GM23338 (cell line): Measurements from ENCODE around the gene MYCBP2. TPM values are rescaled to one million over a fixed set of nuclear protein-coding genes. Genes with fewer than 3 reads are reported as not detected.
A peak's percentile ranks its signal among the peaks of the same experiment; 100 is the strongest.
"Not testable (repeated sequence)": the region's sequence is repeated elsewhere in the genome, so short reads cannot be mapped to it uniquely, and the experiment has no call there.

Experiments used
- ATAC-seq: fragments of 200-7000 bp; cut with Tn5 transposase; 3 replicates; pipeline ENCODE4 v1.9.1; 2020
- DNase-seq: peaks from one replicate; pipeline ENCODE4 v3.0.0-alpha.2; 2015; ENCODE audit warnings: low spot score
- H2AFZ ChIP-seq: fragments of 200-600 bp; sonication (generic); 2 replicates; pipeline ENCODE4 v1.8.0; 2016; ENCODE audit warnings: antibody characterized with exemption, mild to moderate bottlenecking, moderate library complexity
- H3F3A ChIP-seq: fragments of 200-600 bp; sonication (generic); replicated peaks from 2 replicates; pipeline ENCODE4 v1.8.0; 2017; ENCODE audit warnings: antibody characterized with exemption, mixed run types, low read depth
- H3K27ac ChIP-seq: fragments of 200-600 bp; sonication (generic); 2 replicates; pipeline ENCODE4 v1.6.1; 2016; ENCODE audit warnings: low read depth
- H3K27me3 ChIP-seq: fragments of 200-600 bp; sonication (generic); 2 replicates; pipeline ENCODE4 v1.8.0; 2016; ENCODE audit warnings: mild to moderate bottlenecking, mixed run types, moderate library complexity; ENCODE audit not compliant: insufficient read depth
- H3K36me3 ChIP-seq: fragments of 200-600 bp; sonication (generic); 2 replicates; pipeline ENCODE4 v1.8.0; 2016; ENCODE audit warnings: mild to moderate bottlenecking; ENCODE audit not compliant: insufficient read depth
- H3K4me1 ChIP-seq: fragments of 200-600 bp; sonication (generic); 2 replicates; pipeline ENCODE4 v1.8.0; 2016; ENCODE audit warnings: mild to moderate bottlenecking, moderate library complexity; ENCODE audit not compliant: insufficient read depth
- H3K4me2 ChIP-seq: fragments of 200-600 bp; sonication (generic); 2 replicates; pipeline ENCODE4 v1.7.1; 2017; ENCODE audit warnings: mixed run types
- H3K4me3 ChIP-seq: fragments of 200-600 bp; sonication (generic); 2 replicates; pipeline ENCODE4 v1.6.1; 2016; ENCODE audit warnings: mixed run types
- H3K79me2 ChIP-seq: fragments of 200-600 bp; sonication (generic); replicated peaks from 2 replicates; pipeline ENCODE4 v1.8.0; 2017; ENCODE audit warnings: mild to moderate bottlenecking; ENCODE audit not compliant: insufficient read depth
- H3K9me2 ChIP-seq: fragments of 200-600 bp; sonication (generic); 2 replicates; pipeline ENCODE4 v1.8.0; 2017; ENCODE audit not compliant: insufficient read depth
- H4K20me1 ChIP-seq: fragments of 200-600 bp; sonication (generic); replicated peaks from 2 replicates; pipeline ENCODE4 v1.8.0; 2017; ENCODE audit warnings: mild to moderate bottlenecking; ENCODE audit not compliant: insufficient read depth
- H3K27ac Mint-ChIP-seq: 2 replicates; pipeline ENCODE4 v1.8.0; 2020; ENCODE audit warnings: inconsistent platforms, mild to moderate bottlenecking, moderate library complexity, mixed read lengths
- H3K27me3 Mint-ChIP-seq: 3 replicates; pipeline ENCODE4 v1.8.0; 2022; ENCODE audit warnings: low read depth, mild to moderate bottlenecking, moderate library complexity, mixed read lengths, inconsistent platforms; ENCODE audit not compliant: insufficient read depth, poor library complexity
- H3K36me3 Mint-ChIP-seq: 3 replicates; pipeline ENCODE4 v1.8.0; 2021; ENCODE audit warnings: low read depth, mild to moderate bottlenecking, inconsistent platforms, moderate library complexity, mixed read lengths
- H3K4me1 Mint-ChIP-seq: 3 replicates; pipeline ENCODE4 v1.8.0; 2020; ENCODE audit warnings: mild to moderate bottlenecking, inconsistent platforms, mixed read lengths
- H3K4me3 Mint-ChIP-seq: 3 replicates; pipeline ENCODE4 v1.8.0; 2021; ENCODE audit warnings: moderate library complexity, mild to moderate bottlenecking, inconsistent platforms, mixed read lengths
- H3K9me3 Mint-ChIP-seq: 3 replicates; pipeline ENCODE4 v1.8.0; 2020; ENCODE audit warnings: moderate library complexity, mild to moderate bottlenecking, inconsistent platforms, mixed read lengths
- NANOG ChIP-seq: IDR thresholded peaks from 2 replicates; pipeline ENCODE4 v1.6.1; 2016; ENCODE audit warnings: antibody characterized with exemption, borderline replicate concordance
- STAT1 ChIP-seq: IDR thresholded peaks from one replicate; pipeline ENCODE4 v1.6.1; 2016; ENCODE audit warnings: antibody characterized with exemption; ENCODE audit not compliant: unreplicated experiment
- polyA plus RNA-seq: library from polyadenylated mRNA; unstranded; fragments of >200 nt; fragmentation: Nextera tagmentation; extraction: Ambion mirVana; gene quantifications from 2 replicates; pipeline ENCODE4 v1.2.1, GENCODE V29; 2016
- total RNA-seq: library from RNA; depleted of rRNA; stranded (reverse); fragments of >200 nt; shearing (Covaris generic); gene quantifications from 2 replicates; pipeline ENCODE4 v1.2.3, GENCODE V29; 2014
- TF ChIP-seq, protein P1 (sequence below): IDR thresholded peaks from one replicate; pipeline ENCODE4 v1.6.1; 2018; ENCODE audit warnings: antibody characterized with exemption; ENCODE audit not compliant: unreplicated experiment
- TF ChIP-seq, protein P2 (sequence below): IDR thresholded peaks from 2 replicates; pipeline ENCODE4 v1.6.1; 2016; ENCODE audit warnings: antibody characterized with exemption
- TF ChIP-seq, protein P3 (sequence below), 2 experiments: fragments of 200-600 bp in 1 of 2; sonication (generic) in 1 of 2; conservative IDR thresholded peaks; 2 replicates each; pipeline versions ENCODE4 v1.5.1 to v1.6.1; 2016 to 2017; ENCODE audit warnings: antibody characterized with exemption in 2 of 2, low read depth in 2 of 2, mild to moderate bottlenecking in 2 of 2, moderate library complexity in 1 of 2

Gene MYCBP2
- total and polyA plus RNA-seq, 2 experiments from 2014 or later = 54.6 to 77.2 TPM

DNA sequence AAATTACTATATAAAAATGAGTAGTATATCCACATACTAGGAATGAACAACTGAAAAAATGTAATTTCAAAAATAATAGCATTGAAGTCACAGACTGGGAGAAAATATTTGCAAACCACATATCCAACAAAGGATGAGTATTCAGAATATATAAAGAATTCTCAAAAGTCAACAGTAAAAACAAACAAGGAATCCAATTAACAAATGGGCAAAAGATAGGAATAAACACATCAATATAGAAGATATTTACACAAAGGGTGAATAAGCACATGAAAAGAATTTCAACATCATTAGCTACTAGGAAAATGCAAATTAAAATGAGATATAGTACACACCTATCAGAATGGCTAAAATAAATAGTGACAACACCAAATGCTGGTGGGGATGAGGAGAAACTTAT, 37.0 kb downstream of the MYCBP2 start (continued):
- TF ChIP-seq, protein P1, sequence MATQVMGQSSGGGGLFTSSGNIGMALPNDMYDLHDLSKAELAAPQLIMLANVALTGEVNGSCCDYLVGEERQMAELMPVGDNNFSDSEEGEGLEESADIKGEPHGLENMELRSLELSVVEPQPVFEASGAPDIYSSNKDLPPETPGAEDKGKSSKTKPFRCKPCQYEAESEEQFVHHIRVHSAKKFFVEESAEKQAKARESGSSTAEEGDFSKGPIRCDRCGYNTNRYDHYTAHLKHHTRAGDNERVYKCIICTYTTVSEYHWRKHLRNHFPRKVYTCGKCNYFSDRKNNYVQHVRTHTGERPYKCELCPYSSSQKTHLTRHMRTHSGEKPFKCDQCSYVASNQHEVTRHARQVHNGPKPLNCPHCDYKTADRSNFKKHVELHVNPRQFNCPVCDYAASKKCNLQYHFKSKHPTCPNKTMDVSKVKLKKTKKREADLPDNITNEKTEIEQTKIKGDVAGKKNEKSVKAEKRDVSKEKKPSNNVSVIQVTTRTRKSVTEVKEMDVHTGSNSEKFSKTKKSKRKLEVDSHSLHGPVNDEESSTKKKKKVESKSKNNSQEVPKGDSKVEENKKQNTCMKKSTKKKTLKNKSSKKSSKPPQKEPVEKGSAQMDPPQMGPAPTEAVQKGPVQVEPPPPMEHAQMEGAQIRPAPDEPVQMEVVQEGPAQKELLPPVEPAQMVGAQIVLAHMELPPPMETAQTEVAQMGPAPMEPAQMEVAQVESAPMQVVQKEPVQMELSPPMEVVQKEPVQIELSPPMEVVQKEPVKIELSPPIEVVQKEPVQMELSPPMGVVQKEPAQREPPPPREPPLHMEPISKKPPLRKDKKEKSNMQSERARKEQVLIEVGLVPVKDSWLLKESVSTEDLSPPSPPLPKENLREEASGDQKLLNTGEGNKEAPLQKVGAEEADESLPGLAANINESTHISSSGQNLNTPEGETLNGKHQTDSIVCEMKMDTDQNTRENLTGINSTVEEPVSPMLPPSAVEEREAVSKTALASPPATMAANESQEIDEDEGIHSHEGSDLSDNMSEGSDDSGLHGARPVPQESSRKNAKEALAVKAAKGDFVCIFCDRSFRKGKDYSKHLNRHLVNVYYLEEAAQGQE = no peak
- TF ChIP-seq STAT1 = no peak
- TF ChIP-seq, protein P2, sequence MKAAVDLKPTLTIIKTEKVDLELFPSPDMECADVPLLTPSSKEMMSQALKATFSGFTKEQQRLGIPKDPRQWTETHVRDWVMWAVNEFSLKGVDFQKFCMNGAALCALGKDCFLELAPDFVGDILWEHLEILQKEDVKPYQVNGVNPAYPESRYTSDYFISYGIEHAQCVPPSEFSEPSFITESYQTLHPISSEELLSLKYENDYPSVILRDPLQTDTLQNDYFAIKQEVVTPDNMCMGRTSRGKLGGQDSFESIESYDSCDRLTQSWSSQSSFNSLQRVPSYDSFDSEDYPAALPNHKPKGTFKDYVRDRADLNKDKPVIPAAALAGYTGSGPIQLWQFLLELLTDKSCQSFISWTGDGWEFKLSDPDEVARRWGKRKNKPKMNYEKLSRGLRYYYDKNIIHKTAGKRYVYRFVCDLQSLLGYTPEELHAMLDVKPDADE = no peak

DNA sequence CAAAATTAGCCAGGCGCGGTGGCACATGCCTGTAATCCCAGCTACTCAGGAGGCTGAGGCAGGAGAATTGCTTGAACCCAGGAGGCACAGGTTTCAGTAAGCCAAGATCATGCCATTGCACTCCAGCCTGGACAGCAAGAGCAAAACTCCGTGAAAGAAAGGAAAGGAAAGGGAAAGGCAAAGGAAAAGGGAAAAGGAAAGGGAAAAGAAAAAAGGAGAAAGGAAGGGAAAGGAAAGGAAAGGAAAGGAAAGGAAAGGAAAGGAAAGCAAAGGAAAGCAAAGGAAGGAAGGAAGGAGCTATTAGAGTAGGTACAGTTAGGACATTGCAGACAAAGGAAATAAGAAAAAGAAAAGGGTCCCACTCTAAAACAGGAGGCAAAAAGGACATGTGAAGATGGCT, 41.3 kb downstream of the MYCBP2 start:
- ATAC-seq, H2AFZ ChIP-seq, H3F3A ChIP-seq, H3K4me3 ChIP-seq, H4K20me1 ChIP-seq, H3K36me3 Mint-ChIP-seq, H3K4me3 Mint-ChIP-seq, H3K36me3 ChIP-seq, H3K27me3 Mint-ChIP-seq, H3K79me2 ChIP-seq, H3K9me2 ChIP-seq, H3K27ac ChIP-seq, H3K27ac Mint-ChIP-seq, H3K4me2 ChIP-seq, H3K9me3 Mint-ChIP-seq, H3K27me3 ChIP-seq, DNase-seq: not testable (repeated sequence)
- H3K4me1 Mint-ChIP-seq = peaks cover 23% of the 10 kb centered on the region
- H3K4me1 ChIP-seq = peaks cover 20% of the 10 kb centered on the region

DNA sequence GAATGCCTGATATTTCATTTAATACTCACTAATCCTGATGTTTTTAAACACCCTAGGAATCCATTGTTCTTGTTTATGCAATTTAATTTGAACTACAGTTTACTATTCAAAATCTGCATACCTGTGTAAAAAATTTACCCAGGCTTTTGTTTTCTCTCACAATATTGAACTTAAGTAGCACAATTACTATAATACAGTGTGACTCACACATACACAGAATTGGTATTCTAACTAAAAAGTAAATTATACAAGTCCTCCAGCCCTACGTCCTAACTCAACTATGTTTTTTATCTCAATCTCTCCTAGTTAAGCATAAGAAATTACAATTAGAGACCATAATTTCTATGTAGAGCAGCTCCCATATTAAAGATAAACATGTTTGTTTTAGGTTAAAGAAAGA, 41.8 kb downstream of the MYCBP2 start:
- Mint-ChIP-seq H3K27me3 (peaks cover 3% of the 10 kb centered on the region), H3K27ac (no peak overlapping the region), H3K4me1 (peaks cover 20% of the 10 kb centered on the region), H3K4me3 (no peak overlapping the region), H3K9me3 (no peaks in the 10 kb centered on the region), H3K36me3 (no peaks in the 10 kb centered on the region; the same call in none of the 3 replicates)
- H3K4me2 ChIP-seq = no peak overlapping the region
- H3K27ac ChIP-seq = no peak overlapping the region
- DNase-seq = no peak
- no peaks in the 10 kb centered on the region for H3K36me3 ChIP-seq
- no peak overlapping the region for H2AFZ ChIP-seq
- H3K79me2 ChIP-seq = peaks cover 7% of the 10 kb centered on the region; the same call in 1 of the 2 replicates
- H3K4me3 ChIP-seq = no peak overlapping the region
- H3K27me3 ChIP-seq = no peaks in the 10 kb centered on the region
- TF ChIP-seq STAT1 = no peak
- no peak for ATAC-seq
- no peaks in the 10 kb centered on the region for H3F3A ChIP-seq
- peaks cover 14% of the 10 kb centered on the region for H3K4me1 ChIP-seq
- H4K20me1 ChIP-seq = no peaks in the 10 kb centered on the region
- H3K9me2 ChIP-seq = no peaks in the 10 kb centered on the region

DNA sequence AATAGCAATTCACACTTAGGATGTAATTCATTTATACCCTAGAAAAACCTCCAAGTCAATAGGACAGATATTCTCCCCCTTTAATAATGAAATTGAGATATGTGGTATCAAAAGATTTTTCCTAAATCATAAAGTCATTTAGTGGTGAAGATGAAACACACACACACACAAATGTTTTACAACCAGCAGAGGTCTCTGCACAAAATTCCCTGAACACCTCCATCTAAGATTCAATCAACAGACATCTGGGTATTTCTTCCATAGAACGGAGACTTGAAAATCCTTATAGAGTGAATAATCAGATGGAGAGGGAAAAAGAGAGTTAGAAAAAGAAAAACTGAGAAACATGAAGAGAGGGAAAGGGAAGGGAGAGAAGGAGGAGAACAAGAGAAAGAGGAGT, 52.8 kb downstream of the MYCBP2 start:
- no peak overlapping the region for H3K4me3 Mint-ChIP-seq
- peaks cover 4% of the 10 kb centered on the region; the same call in 1 of the 3 replicates for H3K36me3 Mint-ChIP-seq
- Histone ChIP-seq H4K20me1 (no peaks in the 10 kb centered on the region), H3F3A (no peaks in the 10 kb centered on the region), H3K9me2 (no peaks in the 10 kb centered on the region), H3K27me3 (no peaks in the 10 kb centered on the region), H2AFZ (no peak overlapping the region), H3K79me2 (no peaks in the 10 kb centered on the region; the same call in 1 of the 2 replicates), H3K36me3 (no peaks in the 10 kb centered on the region), H3K4me3 (no peak overlapping the region), H3K27ac (no peak overlapping the region), H3K4me1 (no peaks in the 10 kb centered on the region), H3K4me2 (no peak overlapping the region)
- no peak for DNase-seq
- no peaks in the 10 kb centered on the region for H3K4me1 Mint-ChIP-seq
- no peaks in the 10 kb centered on the region for H3K9me3 Mint-ChIP-seq
- no peaks in the 10 kb centered on the region for H3K27me3 Mint-ChIP-seq
- H3K27ac Mint-ChIP-seq = no peak overlapping the region
- TF ChIP-seq NANOG = no peak
- TF ChIP-seq, protein P3, sequence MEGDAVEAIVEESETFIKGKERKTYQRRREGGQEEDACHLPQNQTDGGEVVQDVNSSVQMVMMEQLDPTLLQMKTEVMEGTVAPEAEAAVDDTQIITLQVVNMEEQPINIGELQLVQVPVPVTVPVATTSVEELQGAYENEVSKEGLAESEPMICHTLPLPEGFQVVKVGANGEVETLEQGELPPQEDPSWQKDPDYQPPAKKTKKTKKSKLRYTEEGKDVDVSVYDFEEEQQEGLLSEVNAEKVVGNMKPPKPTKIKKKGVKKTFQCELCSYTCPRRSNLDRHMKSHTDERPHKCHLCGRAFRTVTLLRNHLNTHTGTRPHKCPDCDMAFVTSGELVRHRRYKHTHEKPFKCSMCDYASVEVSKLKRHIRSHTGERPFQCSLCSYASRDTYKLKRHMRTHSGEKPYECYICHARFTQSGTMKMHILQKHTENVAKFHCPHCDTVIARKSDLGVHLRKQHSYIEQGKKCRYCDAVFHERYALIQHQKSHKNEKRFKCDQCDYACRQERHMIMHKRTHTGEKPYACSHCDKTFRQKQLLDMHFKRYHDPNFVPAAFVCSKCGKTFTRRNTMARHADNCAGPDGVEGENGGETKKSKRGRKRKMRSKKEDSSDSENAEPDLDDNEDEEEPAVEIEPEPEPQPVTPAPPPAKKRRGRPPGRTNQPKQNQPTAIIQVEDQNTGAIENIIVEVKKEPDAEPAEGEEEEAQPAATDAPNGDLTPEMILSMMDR (conservative IDR thresholded peaks at IDR 0.05; ENCODE audit: low read depth in 2 of 2) = peak in 1 of 2 experiments; percentile 28; a peak in 2 of 4 replicates
- ATAC-seq = no peak
